G401.6 (cell line): ENCODE data around the gene PRKG2.

ENCODE experiments used
- FAIRE-seq: peaks from 2 replicates; lab custom pipeline; 2012; peaks lifted over from hg19 to GRCh38; lab: Jason Lieb, UNC

PRKG2 gene

DNA sequence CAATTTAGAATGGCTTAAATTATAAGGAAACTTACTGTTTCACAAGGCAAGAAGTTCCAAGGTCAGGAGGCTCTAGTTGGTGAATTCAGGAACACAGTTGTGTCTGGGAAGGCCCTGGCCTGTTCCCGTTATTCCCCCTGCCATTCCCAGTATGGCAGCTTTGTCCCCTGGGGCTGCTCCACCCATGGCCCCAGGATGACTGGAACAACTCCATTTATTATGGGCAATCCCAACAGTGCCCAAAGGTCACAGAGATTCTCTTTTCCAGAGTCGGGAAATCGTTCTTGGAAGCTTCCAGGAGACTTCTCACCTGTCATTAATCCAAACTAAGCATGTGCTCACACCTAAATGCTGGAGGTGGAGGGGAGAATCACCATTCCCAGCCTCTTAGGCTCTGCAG is 2.8 kb upstream of the PRKG2 start:
- FAIRE-seq, result no peak

DNA sequence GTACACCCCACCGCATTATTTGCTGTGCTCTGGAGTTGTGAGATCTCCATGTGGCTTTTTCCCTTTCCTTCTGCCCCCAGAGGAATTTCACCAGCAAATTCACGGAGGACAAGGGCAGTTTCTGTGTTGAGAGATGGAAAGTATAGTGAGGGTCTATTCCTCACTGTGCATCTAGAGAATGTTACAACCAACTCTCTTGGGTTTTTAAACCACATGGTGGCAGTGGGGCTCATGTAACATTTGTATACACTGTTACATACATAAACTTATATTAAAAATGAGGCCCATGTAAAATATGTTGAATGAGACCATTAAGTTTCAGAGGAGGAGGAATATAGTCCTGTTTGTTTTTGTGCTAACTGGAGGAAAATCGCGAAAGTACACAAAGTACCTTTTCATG is 909 bp upstream of the PRKG2 start:
- no peak for FAIRE-seq

DNA sequence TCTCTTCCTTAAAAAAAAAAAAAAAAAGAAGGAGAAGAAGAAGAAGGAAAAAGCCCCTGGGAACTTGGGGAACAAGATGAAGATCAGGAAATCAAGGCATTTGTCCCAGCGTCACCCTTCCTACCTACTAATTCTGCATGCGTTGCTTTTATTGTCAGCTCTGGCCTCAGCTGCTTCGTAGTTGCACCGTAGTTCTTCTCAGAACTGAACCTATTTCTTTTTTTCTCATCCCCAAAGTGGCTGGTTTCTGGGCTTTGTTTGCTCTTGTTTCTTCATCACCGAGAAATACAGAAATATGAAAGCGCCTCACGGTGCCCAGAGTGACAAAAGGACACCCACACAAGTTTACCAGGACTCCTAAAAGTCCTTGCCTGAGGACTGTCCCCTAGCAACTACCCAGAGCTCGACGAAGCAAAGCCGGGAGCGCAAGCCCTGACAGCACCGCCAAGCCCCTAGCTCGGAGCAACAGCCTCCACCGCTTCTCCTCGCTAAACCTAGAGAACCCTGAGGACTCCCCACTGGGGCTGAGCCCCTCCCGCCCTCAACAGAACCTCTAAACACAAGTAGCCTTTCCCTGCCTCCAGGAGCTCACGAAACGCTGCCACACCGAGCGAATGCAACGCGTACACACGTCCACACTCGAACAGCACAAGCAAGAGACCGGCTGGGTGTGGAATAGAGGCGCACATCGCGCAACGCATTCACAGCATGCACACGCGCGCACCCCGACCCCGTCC is 710 bp downstream of the PRKG2 start:
- no peak for FAIRE-seq

GRCh38 chr4:81213671-81214070 is 1.4 kb downstream of the PRKG2 start:
- FAIRE-seq, result no peak

DNA sequence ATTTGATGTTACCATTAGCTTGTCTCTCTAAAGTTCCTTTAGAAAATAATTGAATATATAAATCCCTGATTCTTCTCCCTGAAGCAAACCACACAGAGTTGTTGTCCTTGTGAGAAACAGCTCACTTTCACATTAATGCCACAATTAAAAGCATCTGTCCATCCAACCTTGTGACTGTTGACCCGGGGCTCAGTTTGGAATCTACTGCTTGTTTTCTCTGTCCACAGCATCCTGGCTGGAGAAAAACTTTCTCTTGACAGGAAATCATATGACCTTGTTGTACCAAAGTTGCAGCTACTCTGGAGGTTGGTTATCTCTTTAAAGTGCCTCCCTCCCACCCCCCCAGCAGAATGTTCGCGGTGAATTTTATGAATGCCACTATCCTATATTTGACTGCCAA is 3.1 kb downstream of the PRKG2 start:
- FAIRE-seq, result no peak

DNA sequence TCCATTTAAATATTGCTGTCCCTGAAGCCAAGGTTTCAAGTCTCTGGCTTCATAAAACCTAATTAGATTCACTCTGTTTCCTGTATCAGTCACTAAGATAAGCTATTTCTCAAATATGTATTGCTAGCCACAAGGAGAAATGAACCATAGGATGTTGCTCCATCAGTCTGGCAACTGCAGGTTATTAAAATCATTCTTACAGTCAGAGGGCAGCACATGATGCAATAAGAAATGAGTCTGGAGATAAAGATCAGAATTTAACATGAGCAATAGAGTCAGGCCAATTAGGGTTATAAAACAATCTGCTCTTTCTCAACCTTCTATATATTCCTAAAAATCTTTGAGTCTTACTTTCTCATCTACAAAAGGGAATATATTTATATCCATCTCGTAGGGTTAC is 7.2 kb downstream of the PRKG2 start:
- FAIRE-seq, result no peak

- FAIRE-seq, result no peak
Measured at GRCh38 chr4:81205302-81205701, 9.7 kb downstream of the PRKG2 start.

DNA sequence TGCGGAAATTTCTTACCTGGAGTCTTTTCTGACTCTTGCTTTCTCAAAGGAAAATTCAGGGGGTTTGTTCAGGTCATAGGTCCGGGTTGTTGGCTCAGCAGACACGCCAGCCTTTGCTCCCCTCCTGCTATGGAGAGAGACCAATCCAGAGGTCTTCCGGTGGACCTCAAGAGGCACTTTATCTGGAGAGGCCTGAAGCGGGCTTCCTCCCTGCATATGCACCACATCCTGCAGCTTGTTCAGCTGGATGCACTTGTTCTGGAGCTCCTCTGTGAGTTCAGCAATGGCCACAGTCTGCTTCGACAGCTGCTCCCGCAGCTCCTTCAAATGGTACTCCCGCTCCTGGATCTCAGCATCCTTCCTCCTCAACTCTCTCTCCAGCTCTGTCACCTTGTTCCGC is 10.5 kb downstream of the PRKG2 start:
- no peak for FAIRE-seq

- no peak for FAIRE-seq
Measured at GRCh38 chr4:81199831-81200230, 15.2 kb downstream of the PRKG2 start.

DNA sequence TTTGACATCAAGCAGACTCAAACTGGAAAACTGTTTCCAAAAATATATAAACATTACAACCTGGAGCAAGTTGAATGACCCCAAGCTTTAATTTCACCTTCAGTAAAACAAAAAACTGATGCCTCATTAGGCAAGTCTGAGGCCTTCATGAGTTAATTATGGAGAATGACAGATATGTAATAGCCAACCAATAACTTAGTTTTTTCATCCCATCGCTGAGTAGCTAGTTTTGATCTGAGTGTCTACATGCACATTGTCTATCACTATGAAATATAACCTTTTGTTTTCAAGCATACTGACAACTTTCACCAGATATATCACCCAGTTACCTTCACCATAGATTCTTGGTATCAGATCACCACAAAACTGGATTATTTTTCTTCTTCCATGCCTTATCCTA is 16.4 kb downstream of the PRKG2 start:
- no peak for FAIRE-seq

DNA sequence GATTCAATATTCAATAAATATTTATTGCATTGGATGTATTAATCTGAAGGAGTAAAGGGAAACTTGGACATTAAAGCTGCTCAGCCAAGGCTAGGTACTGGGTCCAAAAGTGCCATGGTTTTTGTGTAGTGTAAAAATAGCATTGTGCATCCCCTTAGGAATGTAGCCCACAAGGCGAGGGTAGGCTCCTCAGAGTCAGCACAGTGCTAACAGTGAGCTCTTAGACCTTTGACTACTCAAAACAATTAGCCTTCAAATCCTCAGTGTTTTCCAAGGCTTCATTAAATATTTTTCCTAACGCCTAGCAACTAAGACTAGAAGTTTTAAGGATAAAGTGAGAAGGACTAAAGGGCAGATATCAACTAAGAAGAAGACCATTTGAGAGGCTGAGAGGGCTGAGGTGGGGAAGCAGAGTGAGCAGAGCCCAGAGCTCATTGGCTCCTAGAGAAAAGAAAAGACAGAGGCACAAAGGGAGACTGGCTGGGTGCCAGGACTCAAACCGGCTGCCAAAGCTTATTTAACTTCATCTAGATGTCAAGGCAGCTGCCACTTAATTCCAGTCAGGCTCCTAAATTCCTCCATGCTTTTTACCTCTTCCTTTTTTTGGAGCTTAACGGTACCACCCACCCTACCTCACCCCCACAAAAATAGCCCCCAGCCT is 17.0 kb downstream of the PRKG2 start:
- FAIRE-seq, result no peak

DNA sequence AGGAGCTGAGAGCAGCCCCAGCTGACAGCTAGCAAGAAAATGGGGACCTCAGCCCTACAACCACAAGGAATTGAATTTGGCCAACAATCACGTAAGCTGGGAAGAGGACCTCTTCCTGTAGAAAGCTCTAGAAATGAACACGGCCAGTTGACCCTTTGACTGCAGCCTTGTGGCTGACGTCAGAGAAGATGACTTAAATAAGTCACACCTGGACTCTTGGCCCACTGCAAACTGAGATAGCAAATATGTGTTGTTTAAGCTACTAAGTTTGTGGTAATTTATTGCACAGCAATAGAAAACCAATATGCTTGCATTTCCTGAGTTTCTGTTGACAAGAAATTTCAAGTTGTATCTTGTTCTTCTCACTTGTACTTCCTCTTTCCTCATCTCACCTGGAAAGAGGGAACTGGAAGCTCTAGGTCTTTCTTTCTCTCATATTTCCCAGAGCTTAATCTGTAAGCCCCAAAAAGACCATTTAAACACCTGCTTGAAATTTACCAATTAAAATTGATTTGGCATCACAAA is 18.8 kb downstream of the PRKG2 start:
- no peak for FAIRE-seq

GRCh38 chr4:81195475-81195874 is 19.5 kb downstream of the PRKG2 start:
- FAIRE-seq, result no peak

- no peak for FAIRE-seq
Measured at GRCh38 chr4:81194286-81194685, 20.7 kb downstream of the PRKG2 start.

DNA sequence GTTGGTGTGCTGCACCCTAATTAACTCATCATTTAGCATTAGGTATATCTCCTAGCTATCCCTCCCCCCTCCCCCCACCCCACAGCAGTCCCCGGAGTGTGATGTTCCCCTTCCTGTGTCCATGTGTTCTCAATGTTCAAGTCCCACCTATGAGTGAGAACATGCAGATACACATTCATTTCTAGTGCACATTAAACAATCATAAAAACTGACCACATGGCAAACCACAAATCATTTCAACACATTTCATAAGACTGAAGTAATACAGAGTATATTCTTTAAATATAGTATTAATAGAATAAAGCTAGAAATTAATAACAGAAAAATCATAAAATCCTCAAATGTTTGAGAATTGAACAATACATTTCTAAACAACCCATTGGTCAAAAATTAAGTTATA is 34.1 kb downstream of the PRKG2 start:
- peak; percentile 56 for FAIRE-seq

- FAIRE-seq, result no peak
Measured at GRCh38 chr4:81179326-81179725, 35.7 kb downstream of the PRKG2 start.

- no peak for FAIRE-seq
Measured at GRCh38 chr4:81173213-81173612, 41.8 kb downstream of the PRKG2 start.

- no peak for FAIRE-seq
Measured at GRCh38 chr4:81166458-81167160, 48.4 kb downstream of the PRKG2 start.

DNA sequence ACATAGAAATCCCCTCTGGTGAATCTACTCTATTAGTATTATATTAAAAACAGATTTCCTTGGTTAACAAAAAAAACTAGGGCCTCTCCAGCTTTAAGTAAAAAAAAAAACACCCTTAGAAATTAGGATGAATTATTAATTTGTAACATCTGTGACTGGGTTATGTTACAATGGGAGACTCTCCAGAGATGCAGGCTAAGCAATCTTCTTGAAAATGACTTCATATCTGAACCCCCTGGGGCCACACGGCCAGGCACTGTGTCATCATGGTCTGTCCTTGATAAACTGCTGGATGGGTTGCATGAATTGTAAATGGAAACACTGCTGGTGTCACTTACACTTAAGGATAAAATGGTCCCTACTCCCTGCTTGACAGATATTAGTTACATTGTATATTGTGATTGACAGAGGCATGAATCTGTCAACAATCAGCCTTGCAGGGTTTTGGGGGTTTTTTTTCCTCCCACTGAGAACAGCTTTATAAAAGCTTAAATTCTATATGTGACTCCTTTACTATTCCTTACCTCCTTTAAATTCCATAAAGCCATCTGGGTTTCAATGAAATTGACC is 49.1 kb downstream of the PRKG2 start:
- no peak for FAIRE-seq

DNA sequence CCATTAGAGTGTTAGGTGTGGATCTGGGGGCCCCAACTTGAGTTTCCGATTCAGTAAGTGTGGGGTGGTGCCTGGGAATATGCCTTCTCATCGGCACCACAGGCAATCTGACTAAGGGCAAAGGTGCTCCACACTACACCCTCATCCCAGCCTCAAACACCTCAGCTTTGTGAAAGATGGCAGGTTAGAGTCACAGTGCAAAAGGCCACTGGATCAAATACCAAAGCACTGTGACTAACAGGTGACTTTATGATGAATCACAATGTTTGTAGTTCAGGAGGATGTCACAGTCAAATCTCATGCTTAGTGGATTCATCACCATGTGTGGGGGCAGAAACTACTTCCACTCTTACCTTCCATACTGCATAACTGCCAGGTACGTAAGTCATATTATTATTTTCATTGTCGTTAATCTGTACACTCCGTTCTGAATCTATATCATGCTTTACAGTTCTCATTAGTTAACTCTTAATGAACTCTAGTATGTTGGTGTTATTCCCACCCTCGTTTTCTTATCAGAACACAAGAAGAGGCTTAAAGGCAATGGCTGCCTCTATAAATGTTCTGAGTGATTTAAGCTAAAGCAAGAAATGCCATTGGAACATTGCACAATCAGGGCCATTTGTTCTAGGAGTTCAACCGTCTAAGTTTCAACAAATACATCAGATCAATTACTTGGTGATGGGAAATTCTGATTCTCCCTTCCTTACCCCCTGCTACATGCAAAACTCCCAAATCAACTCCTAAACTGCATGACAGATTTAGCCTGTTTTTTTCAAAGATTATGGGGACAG is 50.2 kb downstream of the PRKG2 start:
- FAIRE-seq, result no peak

DNA sequence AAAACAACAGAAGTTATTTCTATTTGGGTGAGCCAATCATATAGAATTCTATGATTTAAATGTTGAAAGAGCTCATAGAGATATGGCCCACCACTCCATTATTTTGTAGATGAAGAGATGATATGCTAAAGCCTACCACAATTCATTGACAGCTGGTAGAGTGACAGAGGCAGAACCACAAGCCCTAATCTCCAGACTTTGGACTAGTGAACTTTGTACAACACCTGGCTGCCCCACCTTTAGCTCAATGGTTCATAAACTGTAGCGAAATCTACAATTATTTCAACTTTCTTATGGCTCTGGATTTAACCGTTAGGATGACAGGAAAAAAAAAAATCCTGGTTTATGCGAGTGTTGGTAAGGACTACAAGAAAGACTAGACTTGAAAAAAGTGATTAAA is 50.9 kb downstream of the PRKG2 start:
- FAIRE-seq, result no peak
